ENCODE results near the gene DKK3.

The DKK3 gene

GRCh38 chr11:11931461-11932055 is 76.9 kb downstream of the DKK3 start:
- no peak for DNase-seq

- DNase-seq, result no peak
Observed at GRCh38 chr11:11929920-11930319, 78.5 kb downstream of the DKK3 start.

- DNase-seq, result no peak
Observed at GRCh38 chr11:11923828-11924227, 84.6 kb downstream of the DKK3 start.

GRCh38 chr11:11916981-11917399 is 91.4 kb downstream of the DKK3 start:
- no peak for DNase-seq

GRCh38 chr11:11915625-11916024 is 92.8 kb downstream of the DKK3 start:
- DNase-seq, result no peak

- DNase-seq, result no peak
Observed at GRCh38 chr11:11913395-11913794, 95.0 kb downstream of the DKK3 start.
